Pancreas (tissue), 10 donors: ENCODE measurements around the gene IL2RA. TPM values are rescaled to one million over a fixed set of nuclear protein-coding genes. Genes with fewer than 3 reads are reported as not detected.
A peak's percentile ranks its signal among the peaks of the same experiment; 100 is the strongest.

Experiments
- ATAC-seq, 4 donors: fragments of 200-7000 bp; cut with Tn5 transposase; one replicate each; pipeline versions ENCODE4 v1.8.0 to v1.9.1; 2020; ENCODE audit warnings: mild to moderate bottlenecking in 4 of 4, moderate library complexity in 4 of 4
- DNase-seq, 6 donors: peaks; one replicate each; pipeline ENCODE4 v3.0.0-alpha.2; 2020
- FAIRE-seq: peaks from 2 replicates; lab custom pipeline; 2012; peaks lifted over from hg19 to GRCh38; lab: Jason Lieb, UNC
- H3K27ac ChIP-seq, 4 donors: fragments of 200-600 bp; sonication (generic); 1 replicate in 3 of 4; 2 replicates in 1 of 4; pipeline versions ENCODE4 v1.5.0 to v1.8.0; 2020
- H3K27me3 ChIP-seq, 4 donors: fragments of 200-600 bp; one replicate each; pipeline ENCODE4 v1.8.0; 2021
- H3K36me3 ChIP-seq, 3 donors: fragments of 200-600 bp; sonication (generic) in 1 of 3; one replicate each; pipeline versions ENCODE4 v1.5.0 to v1.8.0; 2020 to 2021
- H3K4me1 ChIP-seq, 3 donors: fragments of 200-600 bp; one replicate each; pipeline ENCODE4 v1.8.0; 2021
- H3K4me3 ChIP-seq, 4 donors: fragments of 200-600 bp; sonication (generic) in 2 of 4; one replicate each; pipeline versions ENCODE4 v1.5.0 to v1.8.0; 2020 to 2021
- H3K9me3 ChIP-seq, 4 donors: fragments of 200-600 bp; one replicate each; pipeline ENCODE4 v1.8.0; 2021
- CTCF ChIP-seq, 4 donors: fragments of 200-600 bp; sonication (generic) in 3 of 4; IDR thresholded peaks; one replicate each; pipeline versions ENCODE4 v1.5.0 to v1.8.0; 2021; ENCODE audit warnings: antibody characterized with exemption in 4 of 4
- WGBS, 2 donors: extraction: QIAGEN DNeasy Blood & Tissue Kit; methylation state at CpG; one replicate each; pipeline ENCODE4 v1.1.7; 2013; 5-methylcytosine and 5-hydroxymethylcytosine counted together
- intact Hi-C, 3 donors: fragments of 100-400 bp; cut with DNase I; formaldehyde crosslinking; loops; one replicate each; pipeline versions ENCODE4 v1.11.1 to v1.14.2; 2022
- polyA plus RNA-seq, 2 donors: library from polyadenylated mRNA; stranded (reverse); fragments of 200-250 nt; gene quantifications; one replicate each; pipeline ENCODE4 v1.2.3, GENCODE V29; 2013
- total RNA-seq, 6 donors: library from RNA; stranded (reverse); fragmentation: NEBNext Ultra II Directional in 4 of 6; extraction: Animal tissue kit (Norgen Biotek cat#: 25700) in 4 of 6; gene quantifications; one replicate each; pipeline versions ENCODE4 v1.2.1 to v1.2.4, GENCODE V29; 2021 to 2023
- donor health status: healthy with polysubstance abuse.
- donor health status: DM: no; HTN: no; CAD: no; lungs with moderate emphysema.
- donor health status: DM: no; HTN: no; CAD: no.
- donor health status: control.
- donor health status: control.
- donor health status: Bipolar disorder and iron deficiency.
- donor health status: DM: yes; HTN: yes; CAD: no.
- donor health status: DM: no; HTN: no; CAD: no.
- donor health status: DM: no; HTN: no; CAD: no.
- donor health status: DM: yes; HTN: yes; CAD: no.

Gene IL2RA
- total and polyA plus RNA-seq, 8 donors: 0.11 to 1.1 (median 0.26) TPM; not detected in 2

GRCh38 chr10:5992398-5992797, 69.8 kb downstream of the IL2RA start:
- no peak for TF ChIP-seq CTCF (IDR thresholded peaks at IDR 0.05)
- ATAC-seq: no peak
- Histone ChIP-seq H3K4me3 (no peak overlapping the region), H3K9me3 (no peaks in the 10 kb centered on the region), H3K27ac (no peak overlapping the region), H3K4me1 (no peaks in the 10 kb centered on the region), H3K27me3 (no peaks in the 10 kb centered on the region), H3K36me3 (no peaks in the 10 kb centered on the region)
- no peak for DNase-seq
- intact Hi-C loops: no loop called here
- WGBS, 2 donors: 94 to 95% methylated on average over 1 of the region's 1 CpG
- FAIRE-seq: no peak

GRCh38 chr10:5991708-5992107, 70.5 kb downstream of the IL2RA start:
- TF ChIP-seq CTCF (IDR thresholded peaks at IDR 0.05): no peak
- no peaks in the 10 kb centered on the region for H3K9me3 ChIP-seq
- H3K4me3 ChIP-seq: no peak overlapping the region
- FAIRE-seq (no peak), ATAC-seq (no peak), DNase-seq (no peak)
- intact Hi-C loops: no loop called here
- no peaks in the 10 kb centered on the region for H3K4me1 ChIP-seq
- no peaks in the 10 kb centered on the region for H3K36me3 ChIP-seq
- no peak overlapping the region for H3K27ac ChIP-seq
- H3K27me3 ChIP-seq: no peaks in the 10 kb centered on the region

- Histone ChIP-seq H3K4me1 (no peaks in the 10 kb centered on the region), H3K36me3 (no peaks in the 10 kb centered on the region), H3K9me3 (no peaks in the 10 kb centered on the region), H3K27ac (no peak overlapping the region), H3K4me3 (no peak overlapping the region), H3K27me3 (no peaks in the 10 kb centered on the region)
- no peak for TF ChIP-seq CTCF (IDR thresholded peaks at IDR 0.05)
- intact Hi-C loops: no loop called here
- peak; percentile 39 for FAIRE-seq
- ATAC-seq: no peak
- WGBS, 2 donors: 80 to 83% methylated on average over 2 of the region's 2 CpGs
- DNase-seq: no peak
These were observed 72.4 kb downstream of the IL2RA start for GRCh38 chr10:5989756-5990155.

- Histone ChIP-seq H3K27ac (no peak overlapping the region), H3K4me3 (no peak overlapping the region), H3K9me3 (no peaks in the 10 kb centered on the region), H3K27me3 (no peaks in the 10 kb centered on the region), H3K4me1 (no peaks in the 10 kb centered on the region), H3K36me3 (no peaks in the 10 kb centered on the region)
- TF ChIP-seq CTCF (IDR thresholded peaks at IDR 0.05): no peak
- WGBS, 2 donors: 87 to 90% methylated on average over 10 of the region's 10 CpGs
- intact Hi-C loops: no loop called here
- ATAC-seq (no peak), DNase-seq (no peak), FAIRE-seq (no peak)
These were observed 73.7 kb downstream of the IL2RA start for GRCh38 chr10:5988336-5988920.

GRCh38 chr10:5987747-5988146, 74.4 kb downstream of the IL2RA start:
- no peaks in the 10 kb centered on the region for H3K27me3 ChIP-seq
- H3K9me3 ChIP-seq: no peaks in the 10 kb centered on the region
- intact Hi-C loops: no loop called here
- no peak overlapping the region for H3K4me3 ChIP-seq
- ATAC-seq: no peak
- H3K27ac ChIP-seq: no peak overlapping the region
- no peak for FAIRE-seq
- TF ChIP-seq CTCF (IDR thresholded peaks at IDR 0.05): no peak
- WGBS, 2 donors: 74 to 84% methylated on average over 4 of the region's 4 CpGs
- DNase-seq: no peak
- no peaks in the 10 kb centered on the region for H3K4me1 ChIP-seq
- H3K36me3 ChIP-seq: no peaks in the 10 kb centered on the region
